HCT116 (cell line): ENCODE data around the gene NR6A1. TPM values are rescaled to one million over a fixed set of nuclear protein-coding genes. Genes with fewer than 3 reads are reported as not detected.

Experiments used
- ATAC-seq: fragments of 200-7000 bp; cut with Tn5 transposase; 2 replicates; pipeline ENCODE4 v1.9.1; 2020; ENCODE audit warnings: mild to moderate bottlenecking, moderate library complexity
- BruUV-seq: library from RNA; stranded (reverse); fragments of 400-500 nt; replicated peaks from 2 replicates; lab custom pipeline; 2021; lab: Mats Ljungman, UMichigan
- CTCF ChIA-PET: fragments of 300-600 bp; sonication (Branson Sonifier 250); formaldehyde crosslinking; loops from one replicate; lab custom pipeline; 2021; ENCODE audit warnings: antibody characterized with exemption; lab: Charles Lee
- POLR2A ChIA-PET: fragments of 300-600, 350-600 bp; sonication (Branson Sonifier 250); formaldehyde crosslinking; loops from one replicate; lab custom pipeline; 2021; ENCODE audit warnings: antibody characterized with exemption; lab: Charles Lee
- RAD21 ChIA-PET, 2 experiments: fragments of 300-600 bp; sonication (Branson Sonifier 250); formaldehyde crosslinking; loops; one replicate each; lab custom pipeline; 2023; ENCODE audit warnings: low total read pairs in 2 of 2; ENCODE audit not compliant: uncharacterized antibody in 2 of 2, unreplicated experiment in 2 of 2, low non-redundant PET in 1 of 2; lab: Charles Lee
- DNase-seq: peaks from one replicate; pipeline ENCODE4 v3.0.0-alpha.2; 2010; ENCODE audit warnings: low read depth, low spot score
- H2AFZ ChIP-seq: fragments of 200-600 bp; shearing (Covaris generic), sonication (generic); 2 replicates; pipeline ENCODE4 v1.6.1; 2017; ENCODE audit warnings: low read depth, mixed run types, mixed read lengths, antibody characterized with exemption, low read length; ENCODE audit not compliant: poor library complexity, severe bottlenecking
- H3K27ac ChIP-seq: 2 replicates; pipeline ENCODE4 v1.5.1; 2012; ENCODE audit warnings: low read depth, low read length
- H3K27me3 ChIP-seq: fragments of 200-600 bp; sonication (generic); 2 replicates; pipeline ENCODE4 v1.6.1; 2016; ENCODE audit warnings: mixed run types, low read length, mixed read lengths; ENCODE audit not compliant: insufficient read depth
- H3K36me3 ChIP-seq, 2 experiments: fragments of 200-500 bp in 1 of 2; fragments of 200-600 bp in 1 of 2; sonication (Bioruptor generic) in 1 of 2; sonication (generic) in 1 of 2; 2 replicates each; pipeline versions ENCODE4 v1.5.1 to v1.6.1; 2014 to 2016; ENCODE audit warnings: low read length in 2 of 2, inconsistent platforms in 1 of 2, mixed read lengths in 1 of 2, mixed run types in 1 of 2; ENCODE audit not compliant: insufficient read depth in 2 of 2, control insufficient read depth in 1 of 2
- H3K4me1 ChIP-seq, 2 experiments: fragments of 200-600 bp in 1 of 2; sonication (generic) in 1 of 2; 2 replicates each; pipeline versions ENCODE4 v1.5.1 to v1.6.1; 2012 to 2017; ENCODE audit warnings: low read length in 2 of 2, inconsistent platforms in 1 of 2, mild to moderate bottlenecking in 1 of 2, mixed read lengths in 1 of 2, mixed run types in 1 of 2, moderate library complexity in 1 of 2; ENCODE audit not compliant: insufficient read depth in 2 of 2, control insufficient read depth in 1 of 2
- H3K4me2 ChIP-seq: fragments of 200-600 bp; sonication (generic); 2 replicates; pipeline ENCODE4 v1.6.1; 2017; ENCODE audit warnings: mixed run types, low read length, mixed read lengths
- H3K4me3 ChIP-seq, 2 experiments: fragments of 200-600 bp in 1 of 2; sonication (generic) in 1 of 2; replicated peaks in 1 of 2; 2 replicates each; pipeline ENCODE4 v1.5.1; 2011 to 2016; ENCODE audit warnings: low read length in 2 of 2, control low read depth in 1 of 2, low read depth in 1 of 2, mild to moderate bottlenecking in 1 of 2, mixed read lengths in 1 of 2, mixed run types in 1 of 2
- H3K79me2 ChIP-seq: fragments of 200-600 bp; sonication (generic); 2 replicates; pipeline ENCODE4 v1.6.1; 2017; ENCODE audit warnings: mild to moderate bottlenecking, mixed run types, low read length, moderate library complexity, mixed read lengths; ENCODE audit not compliant: insufficient read depth
- H3K9ac ChIP-seq: fragments of 200-600 bp; sonication (generic); 2 replicates; pipeline ENCODE4 v1.6.1; 2016; ENCODE audit warnings: low read length, mixed read lengths
- H3K9me2 ChIP-seq: fragments of 200-600 bp; sonication (generic), shearing (Covaris generic); 2 replicates; pipeline ENCODE4 v1.6.1; 2017; ENCODE audit warnings: mixed run types, mild to moderate bottlenecking, moderate library complexity; ENCODE audit not compliant: insufficient read depth
- H3K9me3 ChIP-seq, 2 experiments: fragments of 200-500 bp in 1 of 2; fragments of 200-600 bp in 1 of 2; sonication (Bioruptor generic) in 1 of 2; sonication (generic) in 1 of 2; 2 replicates each; pipeline ENCODE4 v1.6.1; 2014 to 2017; ENCODE audit warnings: low read length in 2 of 2, mixed read lengths in 2 of 2, inconsistent platforms in 1 of 2, low read depth in 1 of 2, mild to moderate bottlenecking in 1 of 2, mixed run types in 1 of 2, moderate library complexity in 1 of 2; ENCODE audit not compliant: control insufficient read depth in 1 of 2, insufficient read depth in 1 of 2
- H4K20me1 ChIP-seq: fragments of 200-600 bp; sonication (generic), shearing (Covaris generic); 2 replicates; pipeline ENCODE4 v1.6.1; 2017; ENCODE audit warnings: mixed run types, mild to moderate bottlenecking, moderate library complexity; ENCODE audit not compliant: insufficient read depth
- ATF3 ChIP-seq: IDR thresholded peaks from 2 replicates; pipeline ENCODE4 v1.6.1; 2012
- CEBPB ChIP-seq: IDR thresholded peaks from 2 replicates; pipeline ENCODE4 v1.6.1; 2012; ENCODE audit warnings: low read depth
- CTCF ChIP-seq, 3 experiments: fragments of 200-600 bp in 1 of 3; sonication (generic) in 1 of 3; IDR thresholded peaks in 2 of 3; conservative IDR thresholded peaks in 1 of 3; 2 replicates each; pipeline ENCODE4 v1.5.1; 2012 to 2017; ENCODE audit warnings: low read depth in 2 of 3, low read length in 2 of 3, antibody characterized with exemption in 1 of 3, borderline replicate concordance in 1 of 3, control low read depth in 1 of 3, mild to moderate bottlenecking in 1 of 3, mixed read lengths in 1 of 3, mixed run types in 1 of 3, moderate library complexity in 1 of 3; ENCODE audit not compliant: insufficient read depth in 1 of 3
- EGR1 ChIP-seq: IDR thresholded peaks from 2 replicates; pipeline ENCODE4 v1.6.1; 2012; ENCODE audit warnings: low read depth
- ELF1 ChIP-seq: IDR thresholded peaks from 2 replicates; pipeline ENCODE4 v1.6.1; 2012; ENCODE audit warnings: low read depth, borderline replicate concordance
- EZH2 ChIP-seq: fragments of 200-600 bp; sonication (generic); IDR thresholded peaks from 2 replicates; pipeline ENCODE4 v1.6.1; 2017; ENCODE audit warnings: antibody characterized with exemption, mixed run types
- JUND ChIP-seq: IDR thresholded peaks from 2 replicates; pipeline ENCODE4 v1.6.1; 2012
- MAX ChIP-seq: IDR thresholded peaks from 2 replicates; pipeline ENCODE4 v1.6.1; 2012
- RAD21 ChIP-seq: IDR thresholded peaks from 2 replicates; pipeline ENCODE4 v1.6.1; 2012; ENCODE audit warnings: low read depth, mild to moderate bottlenecking
- REST ChIP-seq: IDR thresholded peaks from 2 replicates; pipeline ENCODE4 v1.6.1; 2012; ENCODE audit warnings: low read depth
- SP1 ChIP-seq: IDR thresholded peaks from 2 replicates; pipeline ENCODE4 v1.6.1; 2012; ENCODE audit warnings: low read depth
- SRF ChIP-seq: IDR thresholded peaks from 2 replicates; pipeline ENCODE4 v1.6.1; 2012; ENCODE audit warnings: low read depth
- YY1 ChIP-seq: IDR thresholded peaks from 2 replicates; pipeline ENCODE4 v1.6.1; 2011; ENCODE audit warnings: low read length, low read depth, moderate library complexity, mild to moderate bottlenecking; ENCODE audit not compliant: insufficient replicate concordance; ENCODE audit errors: extremely low read depth
- ZBTB33 ChIP-seq: IDR thresholded peaks from 2 replicates; pipeline ENCODE4 v1.6.1; 2011; ENCODE audit warnings: mild to moderate bottlenecking, low read length, moderate library complexity; ENCODE audit not compliant: insufficient replicate concordance; ENCODE audit errors: extremely low read depth
- ZNF274 ChIP-seq: fragments of 200-500 bp; sonication (Bioruptor generic); IDR thresholded peaks from 2 replicates; pipeline ENCODE4 v1.6.1; 2014; ENCODE audit warnings: mild to moderate bottlenecking, low read depth, low read length, inconsistent platforms
- intact Hi-C: fragments of 100-400 bp; cut with micrococcal nuclease; formaldehyde crosslinking; loops from 2 replicates; pipeline ENCODE4 v1.10.0; 2022
- total RNA-seq: library from RNA; stranded (reverse); gene quantifications from one replicate; pipeline ENCODE4 v1.2.1, GENCODE V29; 2021; ENCODE audit not compliant: unreplicated experiment

NR6A1 gene
- total RNA-seq, 1 experiment from 2014 or later: 9.9 TPM

GRCh38 chr9:124530246-124530645 is 240.9 kb downstream of the NR6A1 start:
- POLR2A ChIA-PET: no interaction called here
- Histone ChIP-seq H3K4me1 (peaks cover 3 to 18% of the 10 kb centered on the region in 2 experiments; a peak in 2 of 4 replicates), H4K20me1 (no peaks in the 10 kb centered on the region), H3K27ac (no peak overlapping the region), H3K9me3 (no peaks in the 10 kb centered on the region), H3K27me3 (no peaks in the 10 kb centered on the region), H3K9ac (no peak overlapping the region), H2AFZ (no peak overlapping the region), H3K4me3 (no peak overlapping the region), H3K4me2 (no peak overlapping the region), H3K36me3 (peaks cover 0 to 5% of the 10 kb centered on the region in 2 experiments; a peak in 2 of 4 replicates), H3K79me2 (no peaks in the 10 kb centered on the region), H3K9me2 (no peaks in the 10 kb centered on the region)
- ATAC-seq: no peak
- intact Hi-C loops: no loop called here
- CTCF ChIA-PET: no interaction called here
- TF ChIP-seq CEBPB (no peak), SP1 (no peak), EZH2 (no peak), ZBTB33 (no peak), JUND (no peak), CTCF (IDR thresholded peaks at IDR 0.05 in 2 of 3, conservative IDR thresholded peaks at IDR 0.05 in 1 of 3; ENCODE audit: borderline replicate concordance in 1 of 3, insufficient read depth in 1 of 3, low read depth in 2 of 3, low read length in 2 of 3) (no peak), ZNF274 (no peak), ELF1 (no peak), SRF (no peak), MAX (no peak), ATF3 (no peak), REST (no peak), EGR1 (no peak), RAD21 (no peak), YY1 (no peak)
- no peak for DNase-seq
- no TSS peak for BruUV-seq
- RAD21 ChIA-PET: no interaction called here
